HG03108 (cell line): ENCODE measurements around the gene KRTCAP2.
"Not testable (repeated sequence)": the region's sequence is repeated elsewhere in the genome, so short reads cannot be mapped to it uniquely, and the experiment has no call there.

ENCODE experiments used
- ATAC-seq: cut with Tn5 transposase; IDR thresholded peaks from one replicate; pipeline ENCODE4 v1.9.1; 2021; ENCODE audit warnings: moderate library complexity; ENCODE audit not compliant: unreplicated experiment

Gene KRTCAP2

GRCh38 chr1:155200920-155201319 lies 27.8 kb upstream of the KRTCAP2 start:
- ATAC-seq, result no peak

- ATAC-seq, result no peak
Observed at GRCh38 chr1:155199792-155200191, 26.7 kb upstream of the KRTCAP2 start.

GRCh38 chr1:155198547-155198906 lies 25.4 kb upstream of the KRTCAP2 start:
- ATAC-seq, result no peak

- ATAC-seq, result no peak
Observed at GRCh38 chr1:155197901-155198546, 24.9 kb upstream of the KRTCAP2 start.

- no peak for ATAC-seq
Observed at GRCh38 chr1:155196893-155197638, 24.0 kb upstream of the KRTCAP2 start.

GRCh38 chr1:155196103-155196892 lies 23.2 kb upstream of the KRTCAP2 start:
- ATAC-seq, result no peak

GRCh38 chr1:155195201-155196102 lies 22.3 kb upstream of the KRTCAP2 start:
- ATAC-seq, result no peak

GRCh38 chr1:155193991-155194240 lies 20.8 kb upstream of the KRTCAP2 start:
- ATAC-seq, result not testable (repeated sequence)

GRCh38 chr1:155193275-155193990 lies 20.3 kb upstream of the KRTCAP2 start:
- peak; percentile 53 for ATAC-seq

- ATAC-seq, result no peak
Observed at GRCh38 chr1:155192346-155193274, 19.5 kb upstream of the KRTCAP2 start.

- no peak for ATAC-seq
Observed at GRCh38 chr1:155191904-155192303, 18.8 kb upstream of the KRTCAP2 start.

- not testable (repeated sequence) for ATAC-seq
Observed at GRCh38 chr1:155189926-155190325, 16.8 kb upstream of the KRTCAP2 start.

- ATAC-seq, result no peak
Observed at GRCh38 chr1:155188268-155188667, 15.2 kb upstream of the KRTCAP2 start.

GRCh38 chr1:155187456-155187891 lies 14.4 kb upstream of the KRTCAP2 start:
- ATAC-seq, result no peak

GRCh38 chr1:155186794-155187455 lies 13.8 kb upstream of the KRTCAP2 start:
- no peak for ATAC-seq

- no peak for ATAC-seq
Observed at GRCh38 chr1:155186067-155186793, 13.1 kb upstream of the KRTCAP2 start.

GRCh38 chr1:155185783-155186066 lies 12.6 kb upstream of the KRTCAP2 start:
- no peak for ATAC-seq
